Fibroblast of skin of right biceps (primary cell): ENCODE measurements around the gene MAGI1.

Experiments used
- DNase-seq: peaks from one replicate; pipeline ENCODE4 v3.0.0-alpha.2; 2013

The MAGI1 gene

GRCh38 chr3:66012711-66013110 is 26.0 kb downstream of the MAGI1 start:
- no peak for DNase-seq

- DNase-seq: no peak
Observed at GRCh38 chr3:66010739-66011655, 27.7 kb downstream of the MAGI1 start.

GRCh38 chr3:66010348-66010738 is 28.4 kb downstream of the MAGI1 start:
- DNase-seq: no peak

- DNase-seq: no peak
Observed at GRCh38 chr3:66004244-66004643, 34.5 kb downstream of the MAGI1 start.

- no peak for DNase-seq
Observed at GRCh38 chr3:66001626-66002025, 37.1 kb downstream of the MAGI1 start.

- DNase-seq: no peak
Observed at GRCh38 chr3:66000506-66000905, 38.2 kb downstream of the MAGI1 start.

- DNase-seq: no peak
Observed at GRCh38 chr3:65999606-66000005, 39.1 kb downstream of the MAGI1 start.

GRCh38 chr3:65996589-65996988 is 42.1 kb downstream of the MAGI1 start:
- peak; percentile 38 for DNase-seq

GRCh38 chr3:65995515-65995914 is 43.2 kb downstream of the MAGI1 start:
- no peak for DNase-seq

- DNase-seq: peak; percentile 49
Observed at GRCh38 chr3:65995030-65995429, 43.7 kb downstream of the MAGI1 start.

GRCh38 chr3:65993134-65993900 is 45.4 kb downstream of the MAGI1 start:
- no peak for DNase-seq

GRCh38 chr3:65992106-65992505 is 46.6 kb downstream of the MAGI1 start:
- peak; percentile 35 for DNase-seq

GRCh38 chr3:65988411-65989180 is 50.1 kb downstream of the MAGI1 start:
- DNase-seq: no peak

GRCh38 chr3:65986285-65986684 is 52.4 kb downstream of the MAGI1 start:
- DNase-seq: no peak

GRCh38 chr3:65984975-65985374 is 53.7 kb downstream of the MAGI1 start:
- no peak for DNase-seq

GRCh38 chr3:65983100-65983499 is 55.6 kb downstream of the MAGI1 start:
- DNase-seq: no peak

GRCh38 chr3:65979731-65980130 is 59.0 kb downstream of the MAGI1 start:
- peak; percentile 42 for DNase-seq

- DNase-seq: peak; percentile 91
Observed at GRCh38 chr3:65979162-65979561, 59.6 kb downstream of the MAGI1 start.

- no peak for DNase-seq
Observed at GRCh38 chr3:65978116-65978515, 60.6 kb downstream of the MAGI1 start.

GRCh38 chr3:65975032-65975431 is 63.7 kb downstream of the MAGI1 start:
- DNase-seq: peak; percentile 72

GRCh38 chr3:65974509-65974908 is 64.2 kb downstream of the MAGI1 start:
- peak; percentile 46 for DNase-seq

- no peak for DNase-seq
Observed at GRCh38 chr3:65972765-65973164, 66.0 kb downstream of the MAGI1 start.
